Midbrain (tissue), 1 donor: Measurements from ENCODE around the gene YPEL2.
A peak's percentile ranks its signal among the peaks of the same experiment; 100 is the strongest.
"Not testable (repeated sequence)": the region's sequence is repeated elsewhere in the genome, so short reads cannot be mapped to it uniquely, and the experiment has no call there.

Experiments used
- DNase-seq: peaks from one replicate; lab custom pipeline; 2025; lab: John Stamatoyannopoulos, UW

The YPEL2 gene

GRCh38 chr17:59377410-59377809 is 46.0 kb downstream of the YPEL2 start:
- DNase-seq = no peak

- no peak for DNase-seq
Observed at GRCh38 chr17:59378675-59379074, 47.2 kb downstream of the YPEL2 start.

GRCh38 chr17:59380474-59380873 is 49.0 kb downstream of the YPEL2 start:
- no peak for DNase-seq

DNA sequence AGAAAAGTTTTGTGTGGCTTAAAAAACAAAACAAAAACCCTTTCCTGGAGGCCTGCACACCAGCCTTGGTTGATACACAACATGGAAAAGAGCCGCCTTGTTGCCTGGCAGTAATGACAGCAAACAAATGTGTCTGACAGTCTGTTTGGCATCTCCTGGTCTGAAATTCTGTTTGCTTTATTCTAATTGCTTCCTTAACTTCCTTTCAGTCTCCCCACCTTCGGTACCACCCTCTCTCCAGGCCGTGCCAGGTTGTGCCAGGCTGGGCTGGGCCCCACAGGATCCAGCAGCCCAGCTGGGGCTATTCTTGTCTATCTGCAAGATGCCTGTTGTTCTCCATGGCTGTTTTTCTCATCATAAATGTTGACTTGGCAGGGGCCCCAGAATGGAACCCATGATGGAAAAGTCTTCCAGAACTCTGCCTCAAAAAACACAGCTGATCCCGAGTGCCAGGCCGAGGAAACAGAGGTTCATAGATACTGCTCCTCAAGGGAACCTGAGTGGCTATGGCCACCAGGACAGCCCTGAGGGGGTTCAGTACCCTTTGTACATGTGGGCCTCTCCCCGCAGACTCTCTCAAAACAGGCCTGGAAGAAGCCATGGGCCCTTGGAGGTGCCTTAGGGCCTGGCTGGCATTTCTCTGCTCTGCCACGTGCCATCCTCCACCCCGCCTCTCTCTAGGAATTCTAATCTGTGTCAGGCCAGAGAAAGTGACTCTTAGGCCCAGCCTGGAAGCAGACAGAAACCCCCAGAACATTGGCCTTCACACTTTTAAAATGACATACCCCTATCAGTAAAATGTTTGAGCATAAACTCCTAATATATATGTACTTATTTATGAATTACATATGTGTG is 50.5 kb downstream of the YPEL2 start:
- peak; percentile 89 for DNase-seq

GRCh38 chr17:59383893-59384292 is 52.4 kb downstream of the YPEL2 start:
- no peak for DNase-seq

GRCh38 chr17:59387351-59388068 is 56.1 kb downstream of the YPEL2 start:
- no peak for DNase-seq

GRCh38 chr17:59388069-59388556 is 56.7 kb downstream of the YPEL2 start:
- DNase-seq = no peak

DNA sequence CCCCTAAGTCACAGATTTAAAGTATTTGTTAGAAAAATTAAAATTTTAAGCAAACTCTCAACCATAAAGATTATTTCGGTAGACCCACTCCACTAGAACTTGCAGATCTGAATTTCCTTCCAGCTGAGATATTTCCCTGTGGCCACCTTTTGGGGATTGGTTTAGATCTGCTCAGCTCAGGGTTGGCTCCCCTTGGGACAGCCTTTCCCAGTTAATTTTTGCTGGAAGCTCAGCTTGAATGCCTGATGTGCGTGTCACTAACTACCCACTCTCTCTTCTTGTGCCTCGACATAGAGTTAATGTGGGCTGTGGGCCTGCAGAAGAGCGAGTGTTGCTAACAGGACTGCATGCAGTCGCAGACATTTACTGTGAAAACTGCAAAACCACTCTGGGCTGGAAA is 57.6 kb downstream of the YPEL2 start:
- no peak for DNase-seq

GRCh38 chr17:59391021-59391420 is 59.6 kb downstream of the YPEL2 start:
- DNase-seq = no peak

DNA sequence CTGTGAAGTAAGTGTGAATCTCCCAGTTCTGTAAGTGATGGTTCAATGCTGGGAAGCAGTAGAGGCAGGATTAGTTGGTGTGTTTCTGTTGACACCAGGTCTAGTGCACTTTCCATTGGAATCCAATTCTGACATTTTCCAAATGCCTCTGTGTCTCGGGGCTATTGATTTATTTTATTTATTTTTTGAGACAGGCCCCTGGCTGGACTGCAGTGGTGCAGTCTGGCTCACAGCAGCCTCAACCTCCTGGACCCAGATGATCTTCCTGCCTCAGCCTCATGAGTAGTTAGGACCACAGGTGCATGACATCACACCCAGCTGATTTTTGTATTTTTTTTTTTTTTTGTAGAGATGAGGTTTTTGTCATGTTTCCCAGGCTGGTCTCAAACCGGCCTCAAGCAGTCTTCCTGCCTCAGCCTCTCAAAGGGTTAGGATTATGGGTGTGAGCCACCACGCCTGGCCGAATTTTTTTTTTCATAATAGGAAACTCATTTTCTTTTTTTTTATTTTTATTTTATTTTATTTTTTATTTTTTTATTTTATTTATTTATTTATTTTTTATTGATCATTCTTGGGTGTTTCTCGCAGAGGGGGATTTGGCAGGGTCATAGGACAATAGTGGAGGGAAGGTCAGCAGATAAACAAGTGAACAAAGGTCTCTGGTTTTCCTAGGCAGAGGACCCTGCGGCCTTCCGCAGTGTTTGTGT is 61.7 kb downstream of the YPEL2 start:
- DNase-seq = no peak

- not testable (repeated sequence) for DNase-seq
Observed at GRCh38 chr17:59393742-59394410, 62.4 kb downstream of the YPEL2 start.

GRCh38 chr17:59396134-59396826 is 64.8 kb downstream of the YPEL2 start:
- DNase-seq = no peak

- DNase-seq = no peak
Observed at GRCh38 chr17:59397316-59398073, 66.0 kb downstream of the YPEL2 start.

- no peak for DNase-seq
Observed at GRCh38 chr17:59399914-59400313, 68.5 kb downstream of the YPEL2 start.

GRCh38 chr17:59400858-59401257 is 69.4 kb downstream of the YPEL2 start:
- no peak for DNase-seq

DNA sequence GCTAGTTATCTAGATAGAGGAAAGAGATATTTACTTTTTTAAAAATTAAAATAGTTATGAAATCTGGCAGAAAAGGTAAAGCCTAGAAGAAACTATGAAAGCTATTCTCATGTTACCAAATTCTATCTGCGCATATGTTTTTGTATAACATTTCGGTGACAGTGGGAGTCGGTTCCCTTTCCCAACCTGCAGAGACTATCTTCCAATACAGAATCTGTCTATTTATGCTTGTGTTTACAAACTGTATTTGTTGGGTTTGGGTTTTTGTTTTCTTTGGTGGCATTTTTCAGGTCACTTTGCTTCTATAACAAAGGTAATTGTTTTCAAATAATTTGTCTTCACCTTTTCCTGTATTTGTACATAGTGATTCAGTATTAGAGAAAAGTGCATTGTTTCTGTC is 69.8 kb downstream of the YPEL2 start:
- DNase-seq = no peak

DNA sequence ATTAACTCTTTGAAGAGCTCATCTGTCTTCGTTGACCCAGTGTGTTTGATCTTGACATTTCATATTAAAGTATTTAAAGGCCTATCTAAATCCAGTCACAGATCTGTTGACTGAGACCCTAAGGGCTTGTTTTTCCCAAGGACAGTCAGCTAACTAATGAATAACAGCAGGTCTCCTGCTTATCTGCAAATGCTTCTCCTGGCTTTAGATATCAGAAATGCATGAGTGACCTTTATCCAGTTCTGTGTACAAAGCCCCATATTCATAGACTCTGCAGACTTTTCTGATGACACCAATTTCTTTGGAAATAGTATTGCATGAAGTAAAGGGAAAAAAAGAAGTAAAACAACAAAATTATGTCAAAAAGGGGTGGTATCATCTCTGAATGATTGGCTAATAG is 70.3 kb downstream of the YPEL2 start:
- no peak for DNase-seq

DNA sequence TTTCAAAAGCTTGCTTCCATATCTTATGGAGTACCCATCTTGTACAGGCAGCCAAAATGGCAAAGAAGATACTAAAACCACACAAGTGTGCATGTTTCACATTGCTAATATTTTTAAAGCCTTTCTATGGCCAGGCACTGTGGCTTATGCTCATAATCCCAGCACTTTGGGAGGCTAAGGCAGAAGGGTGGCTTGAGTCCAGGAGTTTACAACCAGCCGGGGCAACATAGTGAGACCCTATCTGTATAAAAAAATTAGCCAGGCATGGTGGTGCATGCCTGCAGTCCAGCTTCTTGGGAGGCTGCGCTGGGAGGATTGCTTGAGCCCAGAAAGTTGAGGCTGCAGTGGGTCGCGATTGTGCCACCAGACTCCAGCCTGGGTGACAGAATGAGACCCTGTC is 71.3 kb downstream of the YPEL2 start:
- DNase-seq = no peak

- DNase-seq = no peak
Observed at GRCh38 chr17:59404471-59404870, 73.0 kb downstream of the YPEL2 start.

- DNase-seq = no peak
Observed at GRCh38 chr17:59405944-59406705, 74.7 kb downstream of the YPEL2 start.
